H9 (cell line): Measurements from ENCODE around the gene CRAT. TPM values are rescaled to one million over a fixed set of nuclear protein-coding genes. Genes with fewer than 3 reads are reported as not detected.

Source experiments
- DNase-seq: peaks from one replicate; pipeline ENCODE4 v3.0.0-alpha.2; 2017
- H2AFZ ChIP-seq: one replicate; pipeline ENCODE4 v1.6.1; 2013; ENCODE audit warnings: mild to moderate bottlenecking, low read length, control low read depth, moderate library complexity
- H2AK5ac ChIP-seq: 2 replicates; pipeline ENCODE4 v1.6.1; 2013; ENCODE audit warnings: low read length, control low read depth, mixed read lengths; ENCODE audit not compliant: insufficient read length
- H2BK120ac ChIP-seq: one replicate; pipeline ENCODE4 v1.6.1; 2013; ENCODE audit warnings: low read depth, mild to moderate bottlenecking, low read length, control low read depth, inconsistent platforms; ENCODE audit not compliant: poor library complexity, severe bottlenecking
- H2BK12ac ChIP-seq: 2 replicates; pipeline ENCODE4 v1.6.1; 2013; ENCODE audit warnings: low read length, control low read depth, mixed read lengths, low read depth; ENCODE audit not compliant: insufficient read length
- H2BK15ac ChIP-seq: 2 replicates; pipeline ENCODE4 v1.6.1; 2013; ENCODE audit warnings: low read depth, low read length, control low read depth
- H2BK20ac ChIP-seq: one replicate; pipeline ENCODE4 v1.6.1; 2013; ENCODE audit warnings: low read depth, mild to moderate bottlenecking, low read length, control low read depth, inconsistent platforms; ENCODE audit not compliant: poor library complexity, severe bottlenecking
- H2BK5ac ChIP-seq: 2 replicates; pipeline ENCODE4 v1.6.1; 2013; ENCODE audit warnings: low read length, control low read depth, mixed read lengths; ENCODE audit not compliant: insufficient read length
- H3K14ac ChIP-seq: 2 replicates; pipeline ENCODE4 v1.6.1; 2013; ENCODE audit warnings: low read length, control low read depth; ENCODE audit not compliant: insufficient read depth
- H3K18ac ChIP-seq: 2 replicates; pipeline ENCODE4 v1.6.1; 2013; ENCODE audit warnings: low read depth, mild to moderate bottlenecking, mixed read lengths, low read length, control low read depth; ENCODE audit not compliant: insufficient read length
- H3K23ac ChIP-seq: 2 replicates; pipeline ENCODE4 v1.6.1; 2013; ENCODE audit warnings: low read length, control low read depth, mixed read lengths, low read depth; ENCODE audit not compliant: insufficient read length
- H3K23me2 ChIP-seq: 2 replicates; pipeline ENCODE4 v1.6.1; 2013; ENCODE audit warnings: low read depth, mild to moderate bottlenecking, mixed read lengths, low read length, control low read depth; ENCODE audit not compliant: insufficient read length, poor library complexity, severe bottlenecking
- H3K27ac ChIP-seq: 2 replicates; pipeline ENCODE4 v1.5.1; 2013; ENCODE audit warnings: low read length, control low read depth, mixed read lengths, low read depth; ENCODE audit not compliant: insufficient read length
- H3K27me3 ChIP-seq: 2 replicates; pipeline ENCODE4 v1.6.1; 2013; ENCODE audit warnings: low read length, control low read depth, inconsistent platforms; ENCODE audit not compliant: insufficient read depth
- H3K4ac ChIP-seq: 2 replicates; pipeline ENCODE4 v1.6.1; 2013; ENCODE audit warnings: low read depth, mild to moderate bottlenecking, control low read depth, inconsistent platforms, low read length, moderate library complexity
- H3K4me1 ChIP-seq: 2 replicates; pipeline ENCODE4 v1.6.1; 2013; ENCODE audit warnings: low read length, control low read depth, inconsistent platforms; ENCODE audit not compliant: insufficient read depth
- H3K4me2 ChIP-seq: 2 replicates; pipeline ENCODE4 v1.6.1; 2013; ENCODE audit warnings: low read length, control low read depth, mixed read lengths; ENCODE audit not compliant: insufficient read length, insufficient read depth
- H3K56ac ChIP-seq: 2 replicates; pipeline ENCODE4 v1.6.1; 2013; ENCODE audit warnings: low read depth, mild to moderate bottlenecking, mixed read lengths, low read length, control low read depth; ENCODE audit not compliant: insufficient read length
- H3K79me1 ChIP-seq: 2 replicates; pipeline ENCODE4 v1.6.1; 2013; ENCODE audit warnings: low read depth, mild to moderate bottlenecking, moderate library complexity, low read length, control low read depth, inconsistent platforms; ENCODE audit not compliant: insufficient read depth, poor library complexity, severe bottlenecking
- H3K79me2 ChIP-seq: 2 replicates; pipeline ENCODE4 v1.6.1; 2013; ENCODE audit warnings: low read length, control low read depth, inconsistent platforms; ENCODE audit not compliant: insufficient read depth
- H3K9ac ChIP-seq: 2 replicates; pipeline ENCODE4 v1.6.1; 2013; ENCODE audit warnings: low read length, control low read depth, mixed read lengths; ENCODE audit not compliant: insufficient read length; ENCODE audit errors: extremely low read depth
- H3K9me3 ChIP-seq: one replicate; pipeline ENCODE4 v1.6.1; 2013; ENCODE audit warnings: low read depth, low read length, inconsistent platforms; ENCODE audit not compliant: control insufficient read depth
- H3T11ph ChIP-seq: one replicate; pipeline ENCODE4 v1.6.1; 2013; ENCODE audit warnings: mild to moderate bottlenecking, low read length, control low read depth, inconsistent platforms
- H4K20me1 ChIP-seq: one replicate; pipeline ENCODE4 v1.6.1; 2013; ENCODE audit not compliant: control insufficient read depth, insufficient read length, insufficient read depth
- H4K5ac ChIP-seq: 2 replicates; pipeline ENCODE4 v1.6.1; 2013; ENCODE audit warnings: low read depth, mild to moderate bottlenecking, mixed read lengths, low read length, control low read depth; ENCODE audit not compliant: insufficient read length
- H4K8ac ChIP-seq: replicated peaks from 2 replicates; pipeline ENCODE4 v1.6.1; 2013; ENCODE audit warnings: low read length, control low read depth, mixed read lengths, low read depth; ENCODE audit not compliant: insufficient read length
- H4K91ac ChIP-seq: 2 replicates; pipeline ENCODE4 v1.6.1; 2013; ENCODE audit warnings: low read depth, mild to moderate bottlenecking, moderate library complexity, mixed read lengths, low read length, control low read depth; ENCODE audit not compliant: insufficient read length
- H3K27ac Mint-ChIP-seq, 3 experiments: 2 replicates in 2 of 3; 3 replicates in 1 of 3; pipeline ENCODE4 v1.8.0; 2020 to 2021; ENCODE audit warnings: mixed read lengths in 3 of 3, mild to moderate bottlenecking in 1 of 3, moderate library complexity in 1 of 3
- H3K27me3 Mint-ChIP-seq: 2 replicates; pipeline ENCODE4 v1.8.0; 2021; ENCODE audit warnings: low read depth, mild to moderate bottlenecking, moderate library complexity, mixed read lengths
- H3K36me3 Mint-ChIP-seq, 3 experiments: 2 replicates in 2 of 3; 3 replicates in 1 of 3; pipeline ENCODE4 v1.8.0; 2020 to 2021; ENCODE audit warnings: low read depth in 3 of 3, mixed read lengths in 3 of 3; ENCODE audit not compliant: insufficient read depth in 1 of 3
- H3K4me1 Mint-ChIP-seq, 2 experiments: 2 replicates each; pipeline ENCODE4 v1.8.0; 2020; ENCODE audit warnings: mixed read lengths in 2 of 2
- H3K4me3 Mint-ChIP-seq, 2 experiments: 2 replicates in 1 of 2; 3 replicates in 1 of 2; pipeline ENCODE4 v1.8.0; 2020 to 2021; ENCODE audit warnings: mild to moderate bottlenecking in 2 of 2, mixed read lengths in 2 of 2, moderate library complexity in 1 of 2
- H3K9me3 Mint-ChIP-seq, 2 experiments: 2 replicates in 1 of 2; 3 replicates in 1 of 2; pipeline ENCODE4 v1.8.0; 2020; ENCODE audit warnings: mild to moderate bottlenecking in 2 of 2, mixed read lengths in 2 of 2, moderate library complexity in 1 of 2
- CTCF ChIP-seq: fragments of 200-600 bp; sonication (generic); conservative IDR thresholded peaks from 3 replicates; pipeline ENCODE4 v1.8.0; 2021; ENCODE audit warnings: antibody characterized with exemption, mild to moderate bottlenecking
- WGBS: extraction: QIAGEN DNeasy Blood & Tissue Kit; methylation state at CpG from one replicate; pipeline ENCODE4 v1.1.7; 2013; ENCODE audit warnings: missing lambda C conversion rate, low lambda C conversion rate, mixed read lengths; ENCODE audit not compliant: insufficient read length; ENCODE audit errors: extremely low coverage; 5-methylcytosine and 5-hydroxymethylcytosine counted together
- total RNA-seq: library from RNA; stranded (reverse); gene quantifications from 2 replicates; pipeline ENCODE4 v1.2.1, GENCODE V29; 2021

The CRAT gene
- total RNA-seq, 1 experiment from 2014 or later: 15.0 TPM

GRCh38 chr9:129084087-129084486 is 26.5 kb downstream of the CRAT start:
- H2BK15ac ChIP-seq: no peak overlapping the region
- WGBS: no CpG with 5 or more reads among the region's 7 CpGs
- no peak overlapping the region for H2BK120ac ChIP-seq
- peaks cover 12% of the 10 kb centered on the region for H3K23me2 ChIP-seq
- no peak overlapping the region for H2BK20ac ChIP-seq
- no peaks in the 10 kb centered on the region for H3K27me3 ChIP-seq
- Mint-ChIP-seq H3K9me3 (no peaks in the 10 kb centered on the region), H3K36me3 (peaks cover 12 to 37% (median 28%) of the 10 kb centered on the region in 3 experiments; a peak in 6 of 7 replicates), H3K27me3 (peaks cover 3% of the 10 kb centered on the region; the same call in 1 of the 2 replicates), H3K4me3 (no peak overlapping the region), H3K4me1 (peaks cover 3 to 16% of the 10 kb centered on the region in 2 experiments), H3K27ac (no peak overlapping the region)
- H2BK12ac ChIP-seq: no peak overlapping the region
- H2AFZ ChIP-seq: no peak overlapping the region
- no peak overlapping the region for H4K5ac ChIP-seq
- H3K9ac ChIP-seq: no peak overlapping the region
- H3K4me1 ChIP-seq: no peaks in the 10 kb centered on the region; the same call in 1 of the 2 replicates
- no peak overlapping the region for H4K8ac ChIP-seq
- no peak overlapping the region for H3K14ac ChIP-seq
- peaks cover 2% of the 10 kb centered on the region for H3K79me1 ChIP-seq
- no peak for TF ChIP-seq CTCF
- H2AK5ac ChIP-seq: no peak overlapping the region
- no peak overlapping the region for H3K56ac ChIP-seq
- no peak for DNase-seq
- no peak overlapping the region for H3K27ac ChIP-seq
- H3K23ac ChIP-seq: no peak overlapping the region
- no peak overlapping the region for H2BK5ac ChIP-seq
- H4K20me1 ChIP-seq: peaks cover 2% of the 10 kb centered on the region
- H3T11ph ChIP-seq: no peak overlapping the region
- peaks cover 6% of the 10 kb centered on the region; the same call in 1 of the 2 replicates for H3K79me2 ChIP-seq
- no peak overlapping the region for H4K91ac ChIP-seq
- H3K4me2 ChIP-seq: no peak overlapping the region
- H3K9me3 ChIP-seq: no peaks in the 10 kb centered on the region
- no peak overlapping the region for H3K4ac ChIP-seq
- H3K18ac ChIP-seq: no peak overlapping the region
